IMR-90 (cell line): ENCODE results near the gene FBXO44. TPM values are rescaled to one million over a fixed set of nuclear protein-coding genes. Genes with fewer than 3 reads are reported as not detected.

Source experiments
- ATAC-seq: fragments of 200-7000 bp; cut with Tn5 transposase; 2 replicates; pipeline ENCODE4 v1.9.1; 2020; ENCODE audit warnings: low read depth, mild to moderate bottlenecking, moderate library complexity
- BruUV-seq: library from RNA; stranded (reverse); fragments of 400-500 nt; replicated peaks from 2 replicates; lab custom pipeline; 2021; lab: Mats Ljungman, UMichigan
- CTCF ChIA-PET: fragments of 300-600 bp; formaldehyde crosslinking; extraction: SDS; loops from one replicate; lab custom pipeline; 2021; ENCODE audit warnings: antibody characterized with exemption; lab: Yijun Ruan, JAX
- POLR2A ChIA-PET: fragments of 300-600 bp; sonication (Branson Sonifier 250); formaldehyde crosslinking; loops from one replicate; lab custom pipeline; 2022; ENCODE audit warnings: antibody characterized with exemption; ENCODE audit not compliant: unreplicated experiment; lab: Charles Lee
- DNase-seq: peaks from one replicate; pipeline ENCODE4 v3.0.0; 2013
- H2AFZ ChIP-seq: replicated peaks from 2 replicates; pipeline ENCODE3; 2013; ENCODE audit warnings: low read length, mild to moderate bottlenecking; ENCODE audit not compliant: poor library complexity
- H2AK5ac ChIP-seq: 2 replicates; pipeline ENCODE4 v1.6.1; 2013; ENCODE audit warnings: low read depth, low read length, inconsistent platforms
- H2AK9ac ChIP-seq: replicated peaks from 2 replicates; pipeline ENCODE3; 2013; ENCODE audit warnings: mild to moderate bottlenecking, low read depth, low read length, moderate library complexity; ENCODE audit not compliant: poor library complexity
- H2BK120ac ChIP-seq: 2 replicates; pipeline ENCODE4 v1.6.1; 2013; ENCODE audit warnings: low read depth, low read length, inconsistent platforms
- H2BK15ac ChIP-seq: 3 replicates; pipeline ENCODE4 v1.6.1; 2013; ENCODE audit warnings: low read depth, low read length, inconsistent platforms
- H2BK20ac ChIP-seq: 2 replicates; pipeline ENCODE4 v1.6.1; 2013; ENCODE audit warnings: low read depth, mild to moderate bottlenecking, inconsistent platforms, low read length, moderate library complexity
- H2BK5ac ChIP-seq: 2 replicates; pipeline ENCODE4 v1.6.1; 2013; ENCODE audit warnings: mild to moderate bottlenecking, low read depth, low read length, inconsistent platforms; ENCODE audit not compliant: poor library complexity, severe bottlenecking
- H3K14ac ChIP-seq: replicated peaks from 2 replicates; pipeline ENCODE4 v1.6.1; 2013; ENCODE audit warnings: low read depth, low read length, inconsistent platforms
- H3K18ac ChIP-seq: 2 replicates; pipeline ENCODE4 v1.6.1; 2013; ENCODE audit warnings: low read depth, low read length, control low read depth
- H3K23ac ChIP-seq: 2 replicates; pipeline ENCODE4 v1.6.1; 2013; ENCODE audit warnings: low read depth, low read length, inconsistent platforms
- H3K27ac ChIP-seq: 2 replicates; pipeline ENCODE4 v1.5.1; 2013; ENCODE audit warnings: mild to moderate bottlenecking, control low read depth, low read length; ENCODE audit not compliant: insufficient read depth
- H3K27me3 ChIP-seq: 2 replicates; pipeline ENCODE4 v1.6.1; 2013; ENCODE audit warnings: low read length; ENCODE audit not compliant: control insufficient read depth, insufficient read depth
- H3K36me3 ChIP-seq: 2 replicates; pipeline ENCODE4 v1.6.1; 2013; ENCODE audit warnings: low read length, mixed read lengths; ENCODE audit not compliant: control insufficient read depth, insufficient read depth
- H3K4ac ChIP-seq: 2 replicates; pipeline ENCODE4 v1.6.1; 2013; ENCODE audit warnings: low read depth, low read length, inconsistent platforms
- H3K4me1 ChIP-seq: 2 replicates; pipeline ENCODE4 v1.6.1; 2013; ENCODE audit warnings: low read length, mixed read lengths; ENCODE audit not compliant: control insufficient read depth, insufficient read depth
- H3K4me2 ChIP-seq: 2 replicates; pipeline ENCODE4 v1.6.1; 2013; ENCODE audit warnings: low read depth, mild to moderate bottlenecking, control low read depth, low read length, moderate library complexity
- H3K4me3 ChIP-seq: 2 replicates; pipeline ENCODE4 v1.5.1; 2013; ENCODE audit warnings: low read depth, mild to moderate bottlenecking, control low read depth, low read length, moderate library complexity; ENCODE audit not compliant: insufficient read depth
- H3K56ac ChIP-seq: 2 replicates; pipeline ENCODE4 v1.6.1; 2013; ENCODE audit warnings: low read length, inconsistent platforms; ENCODE audit not compliant: insufficient read depth; ENCODE audit errors: extremely low read depth
- H3K79me1 ChIP-seq, 2 experiments: 2 replicates each; pipeline ENCODE4 v1.6.1; 2013; ENCODE audit warnings: low read length in 2 of 2, inconsistent platforms in 1 of 2, low read depth in 1 of 2
- H3K9ac ChIP-seq: 2 replicates; pipeline ENCODE4 v1.6.1; 2013; ENCODE audit warnings: low read depth, low read length, control low read depth
- H3K9me1 ChIP-seq: 2 replicates; pipeline ENCODE4 v1.6.1; 2013; ENCODE audit warnings: low read length, inconsistent platforms; ENCODE audit not compliant: insufficient read depth
- H3K9me3 ChIP-seq: 2 replicates; pipeline ENCODE4 v1.6.1; 2013; ENCODE audit warnings: low read length; ENCODE audit not compliant: control insufficient read depth, insufficient read depth
- H4K20me1 ChIP-seq: 2 replicates; pipeline ENCODE4 v1.6.1; 2013; ENCODE audit warnings: low read length, inconsistent platforms; ENCODE audit not compliant: insufficient read depth
- H4K5ac ChIP-seq: 2 replicates; pipeline ENCODE4 v1.6.1; 2013; ENCODE audit warnings: mild to moderate bottlenecking, low read depth, low read length, control low read depth
- H4K8ac ChIP-seq, 2 experiments: 2 replicates each; pipeline ENCODE4 v1.6.1; 2013; ENCODE audit warnings: low read depth in 2 of 2, low read length in 2 of 2, control low read depth in 1 of 2, inconsistent platforms in 1 of 2
- H4K91ac ChIP-seq: 2 replicates; pipeline ENCODE4 v1.6.1; 2013; ENCODE audit warnings: low read depth, low read length, inconsistent platforms; ENCODE audit not compliant: insufficient read depth
- BHLHE40 ChIP-seq: fragments of 150-350 bp; IDR thresholded peaks from 2 replicates; pipeline ENCODE4 v1.6.1; 2016; ENCODE audit warnings: mild to moderate bottlenecking, low read depth, low read length
- CEBPB ChIP-seq: IDR thresholded peaks from 2 replicates; pipeline ENCODE4 v1.6.1; 2012; ENCODE audit warnings: low read depth, low read length, improper control_type of control experiment
- CHD1 ChIP-seq: IDR thresholded peaks from 2 replicates; pipeline ENCODE4 v1.6.1; 2012; ENCODE audit warnings: low read depth, low read length, improper control_type of control experiment
- MAZ ChIP-seq: IDR thresholded peaks from 2 replicates; pipeline ENCODE4 v1.6.1; 2012; ENCODE audit warnings: low read depth, mild to moderate bottlenecking, low read length, improper control_type of control experiment, moderate library complexity, borderline replicate concordance
- RAD21 ChIP-seq: IDR thresholded peaks from 2 replicates; pipeline ENCODE4 v1.6.1; 2012; ENCODE audit warnings: low read length, improper control_type of control experiment
- RFX5 ChIP-seq: IDR thresholded peaks from 2 replicates; pipeline ENCODE4 v1.8.0; 2012; ENCODE audit warnings: low read depth, mild to moderate bottlenecking, low read length, moderate library complexity
- SMC3 ChIP-seq: fragments of 150-350 bp; IDR thresholded peaks from 2 replicates; pipeline ENCODE4 v1.6.1; 2016; ENCODE audit warnings: low read depth, mild to moderate bottlenecking, antibody characterized with exemption, low read length, moderate library complexity
- USF2 ChIP-seq: fragments of 150-350 bp; IDR thresholded peaks from 2 replicates; pipeline ENCODE4 v1.6.1; 2017; ENCODE audit warnings: mild to moderate bottlenecking, antibody characterized with exemption, low read length, low read depth
- whole genome bisulfite sequencing, 2 experiments: methylation state at CpG; one replicate each; pipeline versions ENCODE4 v1.1.5 to v1.1.7; 2013; ENCODE audit warnings: missing lambda C conversion rate in 2 of 2; ENCODE audit not compliant: insufficient read length in 1 of 2; ENCODE audit errors: extremely low coverage in 2 of 2; 5-methylcytosine and 5-hydroxymethylcytosine counted together
- dilution Hi-C: fragments of 300-500 bp; cut with HindIII; formaldehyde crosslinking; loops from one replicate; pipeline ENCODE4 v1.14.3; 2018; ENCODE audit warnings: low sequenced_read_pairs; ENCODE audit not compliant: unreplicated experiment
- in situ Hi-C: fragments of 300-500 bp; cut with MboI; formaldehyde crosslinking; loops from 3 replicates; pipeline ENCODE4 v1.14.3; 2019; ENCODE audit warnings: low sequenced_read_pairs, inconsistent platforms, mixed read lengths
- intact Hi-C: fragments of 100-400 bp; cut with micrococcal nuclease; formaldehyde crosslinking; loops from 2 replicates; pipeline ENCODE4 v1.10.0; 2022
- polyA plus RNA-seq, 3 experiments: library from polyadenylated mRNA; depleted of rRNA; stranded (reverse); fragments of >200 nt; gene quantifications; 2 replicates each; pipeline ENCODE4 v1.2.3, GENCODE V29; 2012; ENCODE audit warnings: low replicate concordance in 1 of 3
- total RNA-seq: library from RNA; depleted of rRNA; stranded (reverse); fragments of >200 nt; gene quantifications from 2 replicates; pipeline ENCODE4 v1.2.3, GENCODE V29; 2012

The FBXO44 gene
- total and polyA plus RNA-seq, 2 of the 4 experiments (the other 2 are of a cell fraction), result 9.3 to 25.5 TPM

DNA sequence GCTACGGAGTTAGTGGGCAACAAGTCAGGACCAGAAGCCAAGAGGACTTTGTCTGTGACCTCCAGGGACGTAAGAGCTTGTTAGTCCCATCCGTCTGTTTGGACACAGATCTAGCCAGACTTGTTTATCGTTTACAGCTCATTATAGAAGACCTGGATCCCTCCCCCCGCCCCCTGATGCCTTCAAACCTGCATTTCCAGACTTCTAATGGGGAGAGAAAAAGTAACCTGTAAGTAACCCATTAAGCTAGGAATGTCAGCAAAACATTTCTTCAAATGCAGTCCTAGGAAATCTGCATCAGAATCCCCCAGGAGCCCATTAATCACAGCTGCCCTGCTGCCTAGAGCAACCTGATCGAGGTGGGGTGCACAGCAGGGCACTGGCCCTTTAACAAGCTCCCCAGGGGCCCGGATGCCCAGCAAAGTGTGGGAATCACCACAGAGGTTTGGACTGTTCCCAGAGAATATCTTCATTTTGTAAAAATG lies 27.7 kb downstream of the FBXO44 start:
- Histone ChIP-seq H4K8ac (no peak overlapping the region; a peak in 1 of 4 replicates), H3K4me3 (no peak overlapping the region), H3K23ac (no peak overlapping the region), H2BK20ac (no peak overlapping the region), H2BK120ac (no peak overlapping the region), H4K20me1 (no peaks in the 10 kb centered on the region), H4K91ac (no peak overlapping the region), H3K79me1 (peaks cover 6 to 17% of the 10 kb centered on the region in 2 experiments; a peak in 3 of 4 replicates), H3K4me1 (peaks cover 3% of the 10 kb centered on the region), H3K18ac (no peak overlapping the region), H2BK5ac (no peak overlapping the region), H3K36me3 (peaks cover 2% of the 10 kb centered on the region), H4K5ac (no peak overlapping the region), H3K4me2 (no peak overlapping the region), H2AFZ (peak overlapping the region; percentile 28), H3K27me3 (peaks cover 5% of the 10 kb centered on the region), H2BK15ac (no peak overlapping the region), H3K9ac (no peak overlapping the region), H3K56ac (no peak overlapping the region), H2AK9ac (peak overlapping the region; percentile 18), H3K4ac (no peak overlapping the region), H3K27ac (no peak overlapping the region), H3K9me1 (0 out of 2 replicates have a peak, but pooled peaks cover 2% of the 10 kb centered on the region), H2AK5ac (no peak overlapping the region), H3K14ac (no peak overlapping the region), H3K9me3 (no peaks in the 10 kb centered on the region)
- TF ChIP-seq CEBPB, result no peak
- no peak for TF ChIP-seq USF2
- no peak for TF ChIP-seq CHD1
- no peak for TF ChIP-seq BHLHE40
- no peak for TF ChIP-seq SMC3
- TF ChIP-seq RAD21, result no peak
- no peak for TF ChIP-seq MAZ
- no peak for TF ChIP-seq RFX5
- BruUV-seq, result no TSS peak
- dilution Hi-C loops, result no loop called here
- POLR2A ChIA-PET, result no interaction called here
- in situ Hi-C loops, result no loop called here
- CTCF ChIA-PET, result interaction anchor here (1.5 kb wide), 1 partner anchor 19 kb away, joined by 4 read pairs; the partner anchor contains the start of gene FBXO6
- DNase-seq (no peak), ATAC-seq (no peak)
- no CpG with 5 or more reads among the region's 7 CpGs for WGBS, 2 experiments
- intact Hi-C loops, result loop anchor here (5.0 kb wide), 1 partner anchor 120 kb away; no protein-coding TSS in a partner anchor
